DOHH2 (cell line): ENCODE data around the gene TRAF3.
"Not testable (repeated sequence)": the region's sequence is repeated elsewhere in the genome, so short reads cannot be mapped to it uniquely, and the experiment has no call there.

Experiments
- EZH2phosphoT487 ChIP-seq: fragments of 200-600 bp; sonication (generic); IDR thresholded peaks from 2 replicates; pipeline ENCODE4 v1.6.1; 2017; ENCODE audit warnings: borderline replicate concordance, mild to moderate bottlenecking, antibody characterized with exemption, low read length, moderate library complexity, mixed read lengths
- TF ChIP-seq, protein P1 (sequence below): fragments of 200-600 bp; sonication (generic); IDR thresholded peaks from one replicate; pipeline ENCODE4 v1.5.1; 2014; ENCODE audit warnings: antibody characterized with exemption, mild to moderate bottlenecking, low read depth, low read length; ENCODE audit not compliant: poor library complexity, severe bottlenecking

DNA sequence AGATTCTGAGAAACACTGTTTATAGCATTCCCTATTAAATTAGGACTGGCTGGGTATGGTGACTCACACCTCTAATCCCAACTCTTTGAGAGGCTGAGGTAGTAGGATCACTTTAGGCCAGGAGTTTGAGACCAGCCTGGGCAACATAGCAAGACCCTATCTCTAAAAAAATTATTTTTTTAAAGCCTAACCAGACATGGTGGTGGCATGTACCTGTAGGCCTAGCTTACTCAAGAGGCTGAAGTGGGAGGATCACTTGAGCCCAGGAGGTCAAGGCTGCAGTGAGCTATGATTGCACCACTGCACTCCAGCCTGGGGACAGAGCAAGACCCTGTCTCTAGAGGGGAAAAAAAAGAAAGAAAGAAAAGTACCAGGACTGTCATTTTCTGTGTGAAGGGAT is 119.5 kb downstream of the TRAF3 start:
- TF ChIP-seq, protein P1, sequence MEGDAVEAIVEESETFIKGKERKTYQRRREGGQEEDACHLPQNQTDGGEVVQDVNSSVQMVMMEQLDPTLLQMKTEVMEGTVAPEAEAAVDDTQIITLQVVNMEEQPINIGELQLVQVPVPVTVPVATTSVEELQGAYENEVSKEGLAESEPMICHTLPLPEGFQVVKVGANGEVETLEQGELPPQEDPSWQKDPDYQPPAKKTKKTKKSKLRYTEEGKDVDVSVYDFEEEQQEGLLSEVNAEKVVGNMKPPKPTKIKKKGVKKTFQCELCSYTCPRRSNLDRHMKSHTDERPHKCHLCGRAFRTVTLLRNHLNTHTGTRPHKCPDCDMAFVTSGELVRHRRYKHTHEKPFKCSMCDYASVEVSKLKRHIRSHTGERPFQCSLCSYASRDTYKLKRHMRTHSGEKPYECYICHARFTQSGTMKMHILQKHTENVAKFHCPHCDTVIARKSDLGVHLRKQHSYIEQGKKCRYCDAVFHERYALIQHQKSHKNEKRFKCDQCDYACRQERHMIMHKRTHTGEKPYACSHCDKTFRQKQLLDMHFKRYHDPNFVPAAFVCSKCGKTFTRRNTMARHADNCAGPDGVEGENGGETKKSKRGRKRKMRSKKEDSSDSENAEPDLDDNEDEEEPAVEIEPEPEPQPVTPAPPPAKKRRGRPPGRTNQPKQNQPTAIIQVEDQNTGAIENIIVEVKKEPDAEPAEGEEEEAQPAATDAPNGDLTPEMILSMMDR, result not testable (repeated sequence)
- not testable (repeated sequence) for TF ChIP-seq EZH2phosphoT487
